BJ (cell line): Measurements from ENCODE around the gene NKAIN2. TPM values are rescaled to one million over a fixed set of nuclear protein-coding genes. Genes with fewer than 3 reads are reported as not detected.

Source experiments
- CTCF ChIA-PET: fragments of 350-600 bp; formaldehyde crosslinking; extraction: SDS; loops from one replicate; lab custom pipeline; 2021; ENCODE audit warnings: antibody characterized with exemption, inconsistent platforms; lab: Yijun Ruan, JAX
- POLR2A ChIA-PET: fragments of 300-600 bp; sonication (Branson Sonifier 250); formaldehyde crosslinking; extraction: SDS; loops from one replicate; lab custom pipeline; 2021; ENCODE audit warnings: antibody characterized with exemption; lab: Charles Lee
- DNase-seq: peaks from one replicate; pipeline ENCODE4 v3.0.0-alpha.2; 2011; ENCODE audit warnings: low read depth
- H3K27me3 ChIP-seq: 2 replicates; pipeline ENCODE4 v1.6.0; 2011; ENCODE audit warnings: low read length; ENCODE audit not compliant: control insufficient read depth, insufficient read depth
- H3K36me3 ChIP-seq: 2 replicates; pipeline ENCODE4 v1.5.1; 2011; ENCODE audit warnings: low read length; ENCODE audit not compliant: control insufficient read depth, insufficient read depth
- H3K4me3 ChIP-seq: 2 replicates; pipeline ENCODE4 v1.5.1; 2011; ENCODE audit warnings: low read depth, mild to moderate bottlenecking, control low read depth, low read length
- polyA plus RNA-seq: library from polyadenylated mRNA; depleted of rRNA; stranded (reverse); fragments of >200 nt; gene quantifications from 2 replicates; pipeline ENCODE4 v1.2.3, GENCODE V29; 2011
- TF ChIP-seq, protein P1 (sequence below): IDR thresholded peaks from 2 replicates; pipeline ENCODE4 v1.5.1; 2011; ENCODE audit warnings: low read depth, mild to moderate bottlenecking, control low read depth, inconsistent platforms, low read length, moderate library complexity; ENCODE audit not compliant: insufficient read depth

Gene NKAIN2
- polyA plus RNA-seq, 1 experiment, result not detected

DNA sequence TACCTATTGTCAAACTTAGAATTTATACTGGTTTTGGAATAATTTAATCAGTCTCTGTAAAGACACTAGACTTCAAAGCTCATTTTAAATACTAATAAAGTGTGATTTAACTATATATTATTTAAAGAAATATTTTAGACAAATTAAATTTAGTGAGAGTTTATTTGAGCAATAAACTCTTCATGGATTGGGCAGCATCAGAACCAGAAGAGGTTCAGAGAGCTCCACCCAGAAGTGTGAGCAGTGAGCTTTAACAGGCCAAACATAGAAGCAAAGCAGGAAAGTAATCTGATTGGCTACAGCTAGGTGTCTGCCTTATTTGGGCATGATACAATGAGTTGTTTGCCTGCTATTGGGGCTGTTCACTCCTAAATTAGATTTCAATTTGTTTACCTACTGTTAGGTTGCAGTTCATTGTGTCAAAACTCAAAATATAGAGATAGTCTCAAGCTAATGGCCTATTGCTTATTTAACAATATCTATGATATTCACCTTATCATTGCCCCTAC lies 803.5 kb downstream of the NKAIN2 start:
- TF ChIP-seq, protein P1, sequence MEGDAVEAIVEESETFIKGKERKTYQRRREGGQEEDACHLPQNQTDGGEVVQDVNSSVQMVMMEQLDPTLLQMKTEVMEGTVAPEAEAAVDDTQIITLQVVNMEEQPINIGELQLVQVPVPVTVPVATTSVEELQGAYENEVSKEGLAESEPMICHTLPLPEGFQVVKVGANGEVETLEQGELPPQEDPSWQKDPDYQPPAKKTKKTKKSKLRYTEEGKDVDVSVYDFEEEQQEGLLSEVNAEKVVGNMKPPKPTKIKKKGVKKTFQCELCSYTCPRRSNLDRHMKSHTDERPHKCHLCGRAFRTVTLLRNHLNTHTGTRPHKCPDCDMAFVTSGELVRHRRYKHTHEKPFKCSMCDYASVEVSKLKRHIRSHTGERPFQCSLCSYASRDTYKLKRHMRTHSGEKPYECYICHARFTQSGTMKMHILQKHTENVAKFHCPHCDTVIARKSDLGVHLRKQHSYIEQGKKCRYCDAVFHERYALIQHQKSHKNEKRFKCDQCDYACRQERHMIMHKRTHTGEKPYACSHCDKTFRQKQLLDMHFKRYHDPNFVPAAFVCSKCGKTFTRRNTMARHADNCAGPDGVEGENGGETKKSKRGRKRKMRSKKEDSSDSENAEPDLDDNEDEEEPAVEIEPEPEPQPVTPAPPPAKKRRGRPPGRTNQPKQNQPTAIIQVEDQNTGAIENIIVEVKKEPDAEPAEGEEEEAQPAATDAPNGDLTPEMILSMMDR, result no peak
- no peak for DNase-seq
- ChIA-PET CTCF (no interaction called here), POLR2A (no interaction called here)
- no peak overlapping the region for H3K4me3 ChIP-seq
- H3K27me3 ChIP-seq, result no peaks in the 10 kb centered on the region
- H3K36me3 ChIP-seq, result no peaks in the 10 kb centered on the region

DNA sequence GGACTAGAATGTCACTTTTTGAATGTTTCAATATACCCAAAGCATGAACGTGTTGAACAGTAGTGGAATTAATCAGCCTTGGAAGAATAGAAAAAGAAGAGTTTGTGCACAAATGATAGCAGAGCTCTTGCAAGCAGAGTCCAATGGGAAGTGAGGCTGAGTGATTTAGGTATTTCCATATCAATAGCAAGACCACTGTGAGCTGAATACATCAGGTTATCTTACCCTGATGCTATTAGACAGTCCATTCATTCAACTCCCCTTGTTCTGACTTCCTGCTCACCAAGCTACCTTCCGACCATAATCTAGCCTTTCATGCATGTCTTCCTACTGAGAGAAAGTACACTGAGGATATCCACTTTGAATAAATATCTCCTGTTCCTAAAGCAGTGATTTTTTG lies 809.4 kb downstream of the NKAIN2 start:
- TF ChIP-seq, protein P1, result no peak
- ChIA-PET CTCF (no interaction called here), POLR2A (no interaction called here)
- no peak for DNase-seq
- Histone ChIP-seq H3K27me3 (no peaks in the 10 kb centered on the region), H3K4me3 (no peak overlapping the region), H3K36me3 (no peaks in the 10 kb centered on the region)

DNA sequence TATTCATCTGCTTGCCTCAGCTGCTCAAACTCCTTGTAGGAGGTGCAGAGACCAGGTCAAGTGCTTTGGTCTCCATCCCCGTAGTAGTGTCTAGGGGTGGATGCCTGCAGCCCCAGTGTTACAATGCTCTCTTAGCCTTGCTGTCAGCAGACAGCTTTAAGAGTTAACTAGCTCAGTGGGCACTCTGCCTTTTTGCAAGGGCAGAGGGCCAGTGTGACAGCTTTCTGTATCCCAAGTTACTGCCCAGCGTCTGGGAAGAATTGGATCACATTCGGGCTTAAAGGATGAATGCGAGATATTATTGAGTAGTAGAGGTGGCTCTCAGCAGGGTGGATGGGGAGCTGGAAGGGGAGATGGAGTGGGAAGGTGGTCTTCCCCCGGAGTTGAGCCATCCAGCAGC lies 818.7 kb downstream of the NKAIN2 start:
- no peaks in the 10 kb centered on the region for H3K36me3 ChIP-seq
- ChIA-PET POLR2A (no interaction called here), CTCF (no interaction called here)
- no peak overlapping the region for H3K4me3 ChIP-seq
- H3K27me3 ChIP-seq, result no peaks in the 10 kb centered on the region
- DNase-seq, result no peak
- TF ChIP-seq, protein P1, result no peak

DNA sequence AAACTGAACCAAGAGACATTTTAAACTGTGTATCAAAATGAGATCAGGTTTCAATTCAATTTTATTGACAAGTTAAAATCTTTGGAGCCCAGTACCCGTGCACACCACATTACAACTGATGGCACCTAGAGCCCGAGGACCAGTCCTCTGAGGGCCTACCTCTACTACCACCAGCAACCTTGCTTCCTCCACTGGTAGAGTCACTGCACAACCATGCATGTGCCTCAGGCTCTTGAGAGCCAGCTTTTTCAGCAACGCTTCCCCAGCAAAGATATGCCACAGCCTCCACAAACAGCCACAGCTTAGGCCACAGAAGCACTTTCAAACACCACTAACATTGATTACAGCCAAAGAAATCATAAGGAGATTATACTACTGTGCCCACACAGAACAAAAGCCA lies 830.0 kb downstream of the NKAIN2 start:
- CTCF ChIA-PET, result no interaction called here
- POLR2A ChIA-PET, result no interaction called here

DNA sequence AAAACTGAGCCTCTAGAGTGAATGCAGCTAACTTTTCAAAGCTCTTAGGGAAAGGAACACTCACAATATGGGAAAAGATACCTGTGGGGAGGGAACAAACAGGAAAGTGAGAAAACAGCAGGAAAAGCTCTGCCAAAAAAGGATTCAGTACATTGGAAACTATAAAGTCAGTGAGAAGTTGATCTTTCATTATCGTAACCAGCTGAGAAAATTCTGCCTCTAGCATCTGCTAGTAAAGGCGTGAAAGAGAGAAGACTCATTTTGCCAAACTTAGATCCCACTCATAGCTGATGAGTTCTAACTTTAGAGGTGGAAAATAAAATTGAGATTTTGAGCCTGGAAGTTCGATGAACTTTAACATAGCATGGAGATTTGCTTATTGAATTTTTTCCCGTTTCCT lies 836.8 kb downstream of the NKAIN2 start:
- Histone ChIP-seq H3K27me3 (no peaks in the 10 kb centered on the region), H3K4me3 (no peak overlapping the region), H3K36me3 (no peaks in the 10 kb centered on the region)
- DNase-seq, result no peak
- ChIA-PET CTCF (no interaction called here), POLR2A (no interaction called here)
- TF ChIP-seq, protein P1, result no peak

More for the DNA sequence above, 830.0 kb downstream of the NKAIN2 start:
- TF ChIP-seq, protein P1, result no peak
- Histone ChIP-seq H3K27me3 (no peaks in the 10 kb centered on the region), H3K36me3 (no peaks in the 10 kb centered on the region), H3K4me3 (no peak overlapping the region)
- no peak for DNase-seq
